Caco-2 (cell line): ENCODE data around the gene KCND3. TPM values are rescaled to one million over a fixed set of nuclear protein-coding genes. Genes with fewer than 3 reads are reported as not detected.

Source experiments
- BruUV-seq: library from RNA; stranded (reverse); fragments of 400-500 nt; replicated peaks from 2 replicates; lab custom pipeline; 2021; lab: Mats Ljungman, UMichigan
- CTCF ChIA-PET: fragments of 300-600 bp; sonication (Branson Sonifier 250); formaldehyde crosslinking; loops from one replicate; lab custom pipeline; 2022; ENCODE audit warnings: antibody characterized with exemption; lab: Charles Lee
- POLR2A ChIA-PET: fragments of 300-600 bp; sonication (Branson Sonifier 250); formaldehyde crosslinking; loops from one replicate; lab custom pipeline; 2022; ENCODE audit warnings: antibody characterized with exemption; lab: Charles Lee
- DNase-seq, 2 experiments: peaks; one replicate each; pipeline versions ENCODE4 v3.0.0 to v3.0.0-alpha.2; 2020 to 2022
- H3K27me3 ChIP-seq: replicated peaks from 2 replicates; pipeline ENCODE4 v1.6.0; 2011; ENCODE audit warnings: low read length; ENCODE audit not compliant: control insufficient read depth, insufficient read depth
- H3K36me3 ChIP-seq: 2 replicates; pipeline ENCODE4 v1.5.1; 2011; ENCODE audit warnings: low read length; ENCODE audit not compliant: control insufficient read depth, insufficient read depth
- H3K4me1 ChIP-seq: fragments of 250-450 bp; sonication (Bioruptor Pico); 2 replicates; pipeline ENCODE4 v1.5.1; 2020; ENCODE audit warnings: mild to moderate bottlenecking
- H3K4me3 ChIP-seq: 2 replicates; pipeline ENCODE4 v1.5.1; 2011; ENCODE audit warnings: low read depth, mild to moderate bottlenecking, control low read depth, low read length
- H3K9me3 ChIP-seq: fragments of 250-450 bp; sonication (Bioruptor Pico); 2 replicates; pipeline ENCODE4 v1.5.1; 2020; ENCODE audit warnings: mild to moderate bottlenecking, moderate library complexity
- H3K27ac Mint-ChIP-seq: one replicate; pipeline ENCODE4 v1.8.0; 2022; ENCODE audit warnings: mixed read lengths; ENCODE audit not compliant: unreplicated experiment
- H3K27me3 Mint-ChIP-seq: one replicate; pipeline ENCODE4 v1.8.0; 2022; ENCODE audit warnings: mixed read lengths; ENCODE audit not compliant: insufficient read depth, unreplicated experiment
- H3K36me3 Mint-ChIP-seq: one replicate; pipeline ENCODE4 v1.8.0; 2022; ENCODE audit warnings: mild to moderate bottlenecking, mixed read lengths; ENCODE audit not compliant: insufficient read depth, unreplicated experiment
- H3K4me1 Mint-ChIP-seq: one replicate; pipeline ENCODE4 v1.8.0; 2022; ENCODE audit warnings: low read depth, mixed read lengths; ENCODE audit not compliant: unreplicated experiment
- H3K4me3 Mint-ChIP-seq: one replicate; pipeline ENCODE4 v1.8.0; 2022; ENCODE audit warnings: mild to moderate bottlenecking, moderate library complexity, mixed read lengths; ENCODE audit not compliant: unreplicated experiment
- H3K9me3 Mint-ChIP-seq: one replicate; pipeline ENCODE4 v1.8.0; 2022; ENCODE audit warnings: mixed read lengths; ENCODE audit not compliant: unreplicated experiment
- intact Hi-C: fragments of 100-400 bp; cut with micrococcal nuclease; formaldehyde crosslinking; loops from one replicate; pipeline ENCODE4 v1.10.0; 2022; ENCODE audit not compliant: unreplicated experiment
- total RNA-seq: library from RNA; stranded (reverse); gene quantifications from 2 replicates; pipeline ENCODE4 v1.2.3, GENCODE V29; 2022
- TF ChIP-seq, protein P1 (sequence below), 2 experiments: fragments of 200-600 bp in 1 of 2; IDR thresholded peaks; 1 replicate in 1 of 2; 2 replicates in 1 of 2; pipeline versions ENCODE4 v1.5.1 to v1.8.0; 2011 to 2022; ENCODE audit warnings: antibody characterized with exemption in 1 of 2, control low read depth in 1 of 2, inconsistent platforms in 1 of 2, low read depth in 1 of 2, low read length in 1 of 2, mild to moderate bottlenecking in 1 of 2, moderate library complexity in 1 of 2; ENCODE audit not compliant: insufficient read depth in 1 of 2, severe bottlenecking in 1 of 2, unreplicated experiment in 1 of 2

KCND3 gene
- total RNA-seq, 1 experiment from 2014 or later = 5.1 TPM

DNA sequence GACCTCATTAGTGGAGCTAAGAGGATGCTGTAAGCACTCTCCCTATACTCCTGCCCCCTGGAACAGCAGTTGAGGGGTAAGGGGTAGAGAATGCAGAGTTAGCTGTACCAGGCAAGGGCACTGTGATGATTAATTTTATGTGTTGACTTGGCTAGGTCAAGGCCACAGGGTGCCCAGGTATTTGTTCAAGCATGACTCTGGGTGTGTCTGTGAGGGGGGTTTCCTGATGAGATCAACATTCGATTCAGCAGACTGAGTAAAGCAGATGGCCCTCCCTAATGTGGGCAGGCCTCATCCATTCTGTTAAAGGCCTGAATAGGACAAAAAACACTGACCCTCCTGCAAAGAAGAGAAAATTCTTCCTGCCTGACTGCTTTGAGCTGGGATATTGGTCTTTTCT is 110.8 kb downstream of the KCND3 start:
- Histone ChIP-seq H3K36me3 (no peaks in the 10 kb centered on the region), H3K9me3 (no peaks in the 10 kb centered on the region), H3K27me3 (no peaks in the 10 kb centered on the region), H3K4me1 (peaks cover 17% of the 10 kb centered on the region), H3K4me3 (no peak overlapping the region)
- Mint-ChIP-seq H3K27ac (no peak overlapping the region), H3K36me3 (no peaks in the 10 kb centered on the region), H3K9me3 (no peaks in the 10 kb centered on the region), H3K4me1 (no peaks in the 10 kb centered on the region), H3K27me3 (no peaks in the 10 kb centered on the region), H3K4me3 (no peak overlapping the region)
- BruUV-seq = no TSS peak
- ChIA-PET POLR2A (no interaction called here), CTCF (no interaction called here)
- no peak for DNase-seq
- intact Hi-C loops = no loop called here
- TF ChIP-seq, protein P1, sequence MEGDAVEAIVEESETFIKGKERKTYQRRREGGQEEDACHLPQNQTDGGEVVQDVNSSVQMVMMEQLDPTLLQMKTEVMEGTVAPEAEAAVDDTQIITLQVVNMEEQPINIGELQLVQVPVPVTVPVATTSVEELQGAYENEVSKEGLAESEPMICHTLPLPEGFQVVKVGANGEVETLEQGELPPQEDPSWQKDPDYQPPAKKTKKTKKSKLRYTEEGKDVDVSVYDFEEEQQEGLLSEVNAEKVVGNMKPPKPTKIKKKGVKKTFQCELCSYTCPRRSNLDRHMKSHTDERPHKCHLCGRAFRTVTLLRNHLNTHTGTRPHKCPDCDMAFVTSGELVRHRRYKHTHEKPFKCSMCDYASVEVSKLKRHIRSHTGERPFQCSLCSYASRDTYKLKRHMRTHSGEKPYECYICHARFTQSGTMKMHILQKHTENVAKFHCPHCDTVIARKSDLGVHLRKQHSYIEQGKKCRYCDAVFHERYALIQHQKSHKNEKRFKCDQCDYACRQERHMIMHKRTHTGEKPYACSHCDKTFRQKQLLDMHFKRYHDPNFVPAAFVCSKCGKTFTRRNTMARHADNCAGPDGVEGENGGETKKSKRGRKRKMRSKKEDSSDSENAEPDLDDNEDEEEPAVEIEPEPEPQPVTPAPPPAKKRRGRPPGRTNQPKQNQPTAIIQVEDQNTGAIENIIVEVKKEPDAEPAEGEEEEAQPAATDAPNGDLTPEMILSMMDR (IDR thresholded peaks at IDR 0.05; ENCODE audit: insufficient read depth in 1 of 2, low read depth in 1 of 2, low read length in 1 of 2, severe bottlenecking in 1 of 2, unreplicated experiment in 1 of 2) = no peak

GRCh38 chr1:111878091-111878490 is 111.4 kb downstream of the KCND3 start:
- no peak for DNase-seq
- Mint-ChIP-seq H3K27me3 (no peaks in the 10 kb centered on the region), H3K4me1 (no peaks in the 10 kb centered on the region), H3K27ac (no peak overlapping the region), H3K36me3 (no peaks in the 10 kb centered on the region), H3K9me3 (no peaks in the 10 kb centered on the region), H3K4me3 (no peak overlapping the region)
- TF ChIP-seq, protein P1 (IDR thresholded peaks at IDR 0.05; ENCODE audit: insufficient read depth in 1 of 2, low read depth in 1 of 2, low read length in 1 of 2, severe bottlenecking in 1 of 2, unreplicated experiment in 1 of 2) = no peak
- no peak overlapping the region for H3K4me3 ChIP-seq
- peaks cover 11% of the 10 kb centered on the region for H3K4me1 ChIP-seq
- BruUV-seq = no TSS peak
- CTCF ChIA-PET = no interaction called here
- no peaks in the 10 kb centered on the region for H3K9me3 ChIP-seq
- no peaks in the 10 kb centered on the region for H3K27me3 ChIP-seq
- POLR2A ChIA-PET = no interaction called here
- intact Hi-C loops = no loop called here
- H3K36me3 ChIP-seq = no peaks in the 10 kb centered on the region

- no peaks in the 10 kb centered on the region for H3K27me3 Mint-ChIP-seq
- intact Hi-C loops = no loop called here
- H3K27ac Mint-ChIP-seq = no peak overlapping the region
- Histone ChIP-seq H3K4me1 (0 out of 2 replicates have a peak, but pooled peaks cover under 1% of the 10 kb centered on the region), H3K9me3 (no peaks in the 10 kb centered on the region), H3K36me3 (no peaks in the 10 kb centered on the region), H3K27me3 (no peaks in the 10 kb centered on the region), H3K4me3 (no peak overlapping the region)
- no peak for DNase-seq
- BruUV-seq = no TSS peak
- no peaks in the 10 kb centered on the region for H3K9me3 Mint-ChIP-seq
- CTCF ChIA-PET = no interaction called here
- no peaks in the 10 kb centered on the region for H3K4me1 Mint-ChIP-seq
- POLR2A ChIA-PET = no interaction called here
- TF ChIP-seq, protein P1 (IDR thresholded peaks at IDR 0.05; ENCODE audit: insufficient read depth in 1 of 2, low read depth in 1 of 2, low read length in 1 of 2, severe bottlenecking in 1 of 2, unreplicated experiment in 1 of 2) = no peak
- H3K4me3 Mint-ChIP-seq = no peak overlapping the region
- no peaks in the 10 kb centered on the region for H3K36me3 Mint-ChIP-seq
Observed at GRCh38 chr1:111876631-111877030, 112.8 kb downstream of the KCND3 start.
